ENCODE results near the gene LBH.

- TF ChIP-seq CTCF (conservative IDR thresholded peaks at IDR 0.05; ENCODE audit: low read depth in 2 of 2): no peak
- no peak for TF ChIP-seq JUNB (IDR thresholded peaks at IDR 0.05; ENCODE audit: unreplicated experiment)
- no peak for TF ChIP-seq CREB1 (CRISPR knock-in tag; IDR thresholded peaks at IDR 0.05; ENCODE audit: low read depth)
- TF ChIP-seq ZNF114 (CRISPR knock-in tag; IDR thresholded peaks at IDR 0.05): no peak
- no peak for TF ChIP-seq EZH2 (IDR thresholded peaks at IDR 0.05; ENCODE audit: low read depth, unreplicated experiment)
- TF ChIP-seq EZH2phosphoT487 (IDR thresholded peaks at IDR 0.05; ENCODE audit: unreplicated experiment): no peak
- TF ChIP-seq POLR2AphosphoS5 (IDR thresholded peaks at IDR 0.05; ENCODE audit: low read depth): no peak
- TF ChIP-seq ZNF462 (CRISPR knock-in tag; IDR thresholded peaks at IDR 0.05): no peak
These were observed 62.1 kb downstream of the LBH start for GRCh38 chr2:30293303-30293921.
